ENCODE data around the gene UGT1A7. TPM values are rescaled to one million over a fixed set of nuclear protein-coding genes. Genes with fewer than 3 reads are reported as not detected.

UGT1A7 gene
- total RNA-seq, 1 donor from 2014 or later: not detected

- intact Hi-C loops (cut with micrococcal nuclease): loop anchor here (10.0 kb wide), 1 partner anchor 1579 kb away; no protein-coding TSS in a partner anchor
These were observed 114.6 kb downstream of the UGT1A7 start for GRCh38 chr2:233796254-233796653.

- intact Hi-C loops (cut with micrococcal nuclease): loop anchor here (10.0 kb wide), 1 partner anchor 1576 kb away; no protein-coding TSS in a partner anchor
These were observed 116.8 kb downstream of the UGT1A7 start for GRCh38 chr2:233798335-233799086.

GRCh38 chr2:233799087-233799665 is 117.5 kb downstream of the UGT1A7 start:
- intact Hi-C loops (cut with micrococcal nuclease): loop anchor here (10.0 kb wide), 1 partner anchor 1576 kb away; no protein-coding TSS in a partner anchor

- intact Hi-C loops (cut with micrococcal nuclease): loop anchor here (10.0 kb wide), 1 partner anchor 1575 kb away; no protein-coding TSS in a partner anchor
These were observed 118.0 kb downstream of the UGT1A7 start for GRCh38 chr2:233799716-233800115.

- intact Hi-C loops (cut with micrococcal nuclease): no loop called here
These were observed 118.5 kb downstream of the UGT1A7 start for GRCh38 chr2:233800208-233800607.

GRCh38 chr2:233801357-233802131 is 119.8 kb downstream of the UGT1A7 start:
- intact Hi-C loops (cut with micrococcal nuclease): no loop called here

GRCh38 chr2:233802132-233802815 is 120.6 kb downstream of the UGT1A7 start:
- intact Hi-C loops (cut with micrococcal nuclease): no loop called here

- intact Hi-C loops (cut with micrococcal nuclease): no loop called here
These were observed 121.7 kb downstream of the UGT1A7 start for GRCh38 chr2:233803292-233803911.

GRCh38 chr2:233803994-233804393 is 122.3 kb downstream of the UGT1A7 start:
- intact Hi-C loops (cut with micrococcal nuclease): no loop called here

- intact Hi-C loops (cut with micrococcal nuclease): no loop called here
These were observed 125.6 kb downstream of the UGT1A7 start for GRCh38 chr2:233807215-233807865.

- intact Hi-C loops (cut with micrococcal nuclease): no loop called here
These were observed 126.5 kb downstream of the UGT1A7 start for GRCh38 chr2:233807966-233808935.

GRCh38 chr2:233810385-233810784 is 128.7 kb downstream of the UGT1A7 start:
- intact Hi-C loops (cut with micrococcal nuclease): no loop called here

- intact Hi-C loops (cut with micrococcal nuclease): no loop called here
These were observed 129.4 kb downstream of the UGT1A7 start for GRCh38 chr2:233811087-233811486.

GRCh38 chr2:233811732-233812131 is 130.0 kb downstream of the UGT1A7 start:
- intact Hi-C loops (cut with micrococcal nuclease): no loop called here

- intact Hi-C loops (cut with micrococcal nuclease): no loop called here
These were observed 131.7 kb downstream of the UGT1A7 start for GRCh38 chr2:233813236-233814055.

GRCh38 chr2:233814056-233814835 is 132.5 kb downstream of the UGT1A7 start:
- intact Hi-C loops (cut with micrococcal nuclease): no loop called here

GRCh38 chr2:233815861-233816260 is 134.2 kb downstream of the UGT1A7 start:
- intact Hi-C loops (cut with micrococcal nuclease): no loop called here
